ENCODE results near the gene STRBP.
A peak's percentile ranks its signal among the peaks of the same experiment; 100 is the strongest.
"Not testable (repeated sequence)": the region's sequence is repeated elsewhere in the genome, so short reads cannot be mapped to it uniquely, and the experiment has no call there.

STRBP gene
- total RNA-seq: 53.2 to 64.9 reads per million in 2 donors

- DNase-seq: peak; percentile 90
Observed at GRCh38 chr9:123268465-123269259, at the start of gene STRBP. Gene STRBP (minus strand): TSS chr9:123268586. CDS start chr9:123184134, 84,452 bp downstream.

- DNase-seq: no peak
Observed at GRCh38 chr9:123316053-123316718, 47.8 kb upstream of the STRBP start.

- no peak for DNase-seq
Observed at GRCh38 chr9:123315635-123316034, 47.2 kb upstream of the STRBP start.

- DNase-seq: no peak
Observed at GRCh38 chr9:123314617-123315016, 46.2 kb upstream of the STRBP start.

DNA sequence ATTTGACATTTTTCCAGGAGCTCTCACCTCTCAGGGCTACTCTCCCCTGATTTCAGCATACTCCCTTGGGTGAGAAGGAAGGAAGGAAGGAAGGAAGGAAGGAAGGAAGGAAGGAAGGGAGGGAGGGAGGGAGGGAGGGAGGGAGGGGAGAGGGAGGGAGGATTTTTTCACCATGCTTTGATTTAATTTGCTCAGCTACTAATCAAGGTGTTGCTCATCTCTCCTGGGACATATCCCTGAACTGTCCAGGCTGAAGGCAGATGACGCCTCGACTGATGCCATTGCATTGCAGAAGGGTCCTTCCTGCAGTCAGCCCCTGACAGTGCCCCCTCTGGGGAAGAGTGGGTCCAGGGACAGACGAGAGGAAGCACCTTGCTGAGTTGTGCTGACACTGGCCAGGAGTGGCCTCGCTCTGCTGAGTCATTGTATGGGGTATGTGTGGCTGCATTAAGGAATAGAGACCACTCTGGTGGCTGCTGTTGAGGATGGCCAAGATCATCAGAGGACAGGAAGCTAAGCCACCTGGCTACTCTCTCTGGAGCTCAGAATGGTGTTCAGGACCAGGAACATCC, 44.0 kb upstream of the STRBP start:
- no peak for DNase-seq

- no peak for DNase-seq
Observed at GRCh38 chr9:123311250-123311752, 42.9 kb upstream of the STRBP start.

DNA sequence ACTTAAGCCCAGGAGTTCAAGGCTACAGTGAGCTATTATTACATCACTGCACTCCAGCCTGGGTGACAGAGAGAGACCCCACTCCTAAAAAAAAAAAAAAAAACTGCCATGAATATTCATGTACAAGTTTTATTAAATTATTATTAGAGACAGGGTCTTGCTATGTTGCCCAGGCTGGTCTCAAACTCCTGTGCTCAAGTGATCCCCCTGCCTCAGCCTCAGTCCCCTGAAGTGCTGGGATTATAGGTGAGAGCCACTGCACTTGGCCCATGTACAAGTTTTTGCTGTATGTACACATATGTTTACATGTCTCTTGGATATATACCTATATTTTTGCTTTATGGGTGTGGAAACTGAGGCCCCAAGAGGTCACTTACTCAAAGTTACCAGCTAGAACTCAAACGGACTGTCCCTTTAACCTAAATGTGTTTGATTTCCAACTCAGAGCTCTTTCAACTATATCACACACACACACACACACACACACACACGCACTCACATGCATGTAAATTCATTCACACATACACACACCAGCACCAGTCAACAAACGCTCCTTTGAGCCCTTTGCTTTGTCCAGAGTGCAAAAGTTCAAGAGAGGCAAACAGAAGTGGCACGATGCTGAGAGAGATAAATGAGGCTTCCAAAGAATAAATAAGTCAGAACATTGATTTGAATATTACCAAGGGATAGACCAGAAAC, 42.3 kb upstream of the STRBP start:
- no peak for DNase-seq

GRCh38 chr9:123309611-123310010, 41.2 kb upstream of the STRBP start:
- DNase-seq: no peak

DNA sequence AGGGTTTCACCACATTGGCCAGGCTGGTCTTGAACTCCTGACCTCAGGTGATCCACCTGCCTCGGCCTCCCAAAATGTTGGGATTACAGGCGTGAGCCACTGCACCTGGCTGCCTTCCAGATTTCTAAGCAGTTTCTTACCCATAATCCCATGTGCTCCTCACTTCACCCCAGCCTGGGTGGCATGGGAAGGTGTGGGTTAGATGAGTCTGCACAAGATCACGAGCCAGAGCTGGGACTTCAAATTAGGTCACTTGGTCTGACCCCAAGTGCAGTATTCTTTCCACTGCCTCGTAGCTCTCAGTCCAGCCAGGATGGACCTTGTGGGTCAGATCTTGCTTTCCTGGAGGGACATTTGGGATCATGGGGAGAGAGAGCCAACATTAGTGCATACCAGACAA, 37.5 kb upstream of the STRBP start:
- no peak for DNase-seq

GRCh38 chr9:123304340-123304691, 35.9 kb upstream of the STRBP start:
- no peak for DNase-seq

- DNase-seq: no peak
Observed at GRCh38 chr9:123302348-123303214, 34.2 kb upstream of the STRBP start.

DNA sequence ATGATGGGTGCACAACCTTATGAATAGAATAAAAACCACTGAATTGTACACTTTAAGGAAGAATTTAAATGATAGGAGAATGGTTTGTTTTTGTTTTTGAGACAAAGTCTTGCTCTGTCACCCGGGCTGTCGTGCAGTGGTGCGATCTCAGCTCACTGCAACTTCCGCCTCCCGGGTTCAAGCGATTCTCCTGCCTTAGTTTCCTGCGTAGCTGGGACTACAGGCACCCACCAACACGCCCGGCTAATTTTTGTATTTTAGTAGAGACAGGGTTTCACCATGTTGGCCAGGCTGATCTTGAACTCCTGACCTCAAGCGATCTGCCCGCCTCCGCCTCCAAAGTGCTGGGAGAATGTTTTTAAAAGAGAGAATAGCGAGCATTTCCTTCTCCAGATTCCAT, 33.5 kb upstream of the STRBP start:
- DNase-seq: not testable (repeated sequence)

GRCh38 chr9:123300554-123300953, 32.2 kb upstream of the STRBP start:
- no peak for DNase-seq

- DNase-seq: no peak
Observed at GRCh38 chr9:123299558-123300126, 31.3 kb upstream of the STRBP start.

DNA sequence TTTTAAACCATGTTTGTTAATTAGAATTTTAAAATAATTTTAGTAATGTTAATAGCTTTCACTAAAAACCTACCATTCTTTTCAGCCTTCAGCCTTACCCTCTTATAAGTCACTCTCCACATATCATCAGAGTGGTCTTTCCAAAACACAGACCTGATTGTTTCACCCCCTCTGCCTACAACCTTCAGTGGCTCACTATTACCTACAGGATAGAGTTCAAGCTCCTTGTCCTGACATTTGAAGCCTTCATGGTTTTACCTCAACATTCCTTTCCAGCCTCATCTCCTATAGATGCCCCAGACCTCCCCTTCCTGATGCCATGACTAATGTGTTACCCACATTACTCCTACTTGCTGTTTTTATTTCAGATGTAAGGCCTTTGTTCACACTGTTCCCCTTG, 27.8 kb upstream of the STRBP start:
- DNase-seq: no peak

- DNase-seq: no peak
Observed at GRCh38 chr9:123291736-123292135, 23.4 kb upstream of the STRBP start.

DNA sequence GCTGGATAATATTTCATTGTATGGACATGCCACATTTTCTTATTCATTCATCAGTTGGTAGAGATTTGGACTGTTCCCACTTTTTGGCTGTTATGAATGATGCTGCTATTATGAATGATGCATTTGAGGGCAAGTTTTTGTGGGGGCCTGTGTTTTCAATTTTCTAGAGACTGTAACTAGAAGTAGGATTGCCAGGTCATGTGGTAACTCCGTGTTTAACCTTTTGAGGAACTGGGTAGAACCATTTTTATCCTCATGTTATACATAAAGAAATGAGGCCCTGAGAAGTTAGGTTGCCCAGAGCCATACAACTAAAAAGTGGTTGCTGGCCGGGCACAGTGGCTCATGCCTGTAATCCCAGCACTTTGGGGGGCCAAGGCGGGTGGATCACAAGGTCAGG, 22.4 kb upstream of the STRBP start:
- no peak for DNase-seq

DNA sequence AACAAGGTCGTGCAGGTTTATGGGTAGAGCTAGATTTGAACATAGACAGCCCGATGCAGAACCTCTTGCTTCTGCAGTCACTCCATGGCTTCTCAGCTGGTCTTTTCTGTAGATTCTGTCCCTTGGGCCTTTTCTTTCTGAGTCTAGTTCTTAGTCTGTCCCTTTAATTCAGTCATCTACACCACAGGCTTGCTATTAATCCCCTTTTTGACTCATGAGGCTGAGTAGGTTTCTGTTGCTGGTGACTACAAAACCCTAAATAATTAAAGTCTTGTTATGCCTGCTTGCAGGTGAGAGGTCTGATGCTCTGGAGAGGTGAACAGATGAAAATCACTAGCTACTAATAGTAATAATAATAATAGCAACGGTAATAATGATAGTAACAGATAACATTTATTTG, 19.3 kb upstream of the STRBP start:
- DNase-seq: no peak

GRCh38 chr9:123286324-123286723, 17.9 kb upstream of the STRBP start:
- no peak for DNase-seq

- no peak for DNase-seq
Observed at GRCh38 chr9:123284656-123285055, 16.3 kb upstream of the STRBP start.

DNA sequence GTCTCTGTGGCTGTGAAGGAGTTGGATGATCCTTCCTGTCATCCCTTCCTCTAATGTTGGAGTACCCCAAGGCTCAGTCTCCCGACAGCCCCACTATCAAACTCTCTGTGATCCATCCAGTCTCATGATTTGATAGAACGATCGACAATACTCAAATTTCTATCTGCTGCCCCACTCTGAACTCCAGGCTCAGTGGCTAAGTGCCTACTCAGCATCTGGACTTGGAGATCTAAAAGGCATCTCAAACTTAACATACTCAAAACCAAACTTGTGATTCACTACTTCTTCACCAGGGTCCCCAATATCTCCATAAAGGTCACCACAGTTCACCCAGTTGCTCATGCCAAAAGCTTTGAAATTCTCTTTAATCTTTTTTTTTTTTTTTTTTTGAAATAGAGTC, 15.1 kb upstream of the STRBP start:
- DNase-seq: no peak

DNA sequence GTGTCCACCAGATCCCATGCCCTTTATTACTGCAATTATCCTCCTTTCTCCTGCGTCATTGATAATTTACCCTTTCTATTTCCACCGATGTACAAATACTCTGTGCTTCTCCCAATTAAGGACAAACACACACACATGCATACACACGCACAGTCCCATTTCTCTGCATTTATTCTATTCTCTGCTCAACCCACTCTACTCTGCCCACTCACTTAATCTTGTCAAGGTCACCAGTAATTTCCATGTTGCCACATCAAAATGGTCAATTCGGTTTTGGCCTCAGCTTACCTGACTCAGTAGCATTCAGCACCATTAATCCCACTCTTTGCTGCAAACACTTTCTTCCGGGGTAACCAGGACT, 14.6 kb upstream of the STRBP start:
- DNase-seq: no peak
